ENCODE data around the gene KIAA0930.

- TF ChIP-seq EZH2phosphoT487 (IDR thresholded peaks at IDR 0.05; ENCODE audit: insufficient read depth, low read depth) (no peak), EZH2 (IDR thresholded peaks at IDR 0.05; ENCODE audit: insufficient read depth, poor library complexity, severe bottlenecking) (no peak)
These were observed 11.1 kb upstream of the KIAA0930 start for GRCh38 chr22:45251825-45252224.

Data from GM23248 (cell line).